Duodenal mucosa (tissue), 2 donors: ENCODE measurements around the gene FA2H.

Experiments used
- H3K27ac ChIP-seq: one replicate; pipeline ENCODE4 v1.7.0; 2013; ENCODE audit warnings: low read depth, low read length
- H3K27me3 ChIP-seq, 2 donors: one replicate each; pipeline ENCODE4 v1.7.0; 2013; ENCODE audit warnings: low read length in 2 of 2, control low read depth in 1 of 2; ENCODE audit not compliant: insufficient read depth in 2 of 2, control insufficient read depth in 1 of 2
- H3K36me3 ChIP-seq, 2 donors: one replicate each; pipeline ENCODE4 v1.7.0; 2013; ENCODE audit warnings: low read length in 2 of 2, control low read depth in 1 of 2; ENCODE audit not compliant: insufficient read depth in 2 of 2, control insufficient read depth in 1 of 2
- H3K4me1 ChIP-seq, 2 donors: one replicate each; pipeline ENCODE4 v1.7.0; 2013; ENCODE audit warnings: low read length in 2 of 2, control low read depth in 1 of 2; ENCODE audit not compliant: insufficient read depth in 2 of 2, control insufficient read depth in 1 of 2
- H3K4me3 ChIP-seq, 2 donors: one replicate each; pipeline ENCODE4 v1.7.0; 2013; ENCODE audit warnings: low read length in 2 of 2, low read depth in 1 of 2
- H3K9ac ChIP-seq, 2 donors: one replicate each; pipeline ENCODE4 v1.7.0; 2013; ENCODE audit warnings: low read length in 2 of 2, low read depth in 1 of 2
- H3K9me3 ChIP-seq, 2 donors: one replicate each; pipeline ENCODE4 v1.7.0; 2013; ENCODE audit warnings: low read length in 2 of 2, control low read depth in 1 of 2; ENCODE audit not compliant: control insufficient read depth in 1 of 2

The FA2H gene

DNA sequence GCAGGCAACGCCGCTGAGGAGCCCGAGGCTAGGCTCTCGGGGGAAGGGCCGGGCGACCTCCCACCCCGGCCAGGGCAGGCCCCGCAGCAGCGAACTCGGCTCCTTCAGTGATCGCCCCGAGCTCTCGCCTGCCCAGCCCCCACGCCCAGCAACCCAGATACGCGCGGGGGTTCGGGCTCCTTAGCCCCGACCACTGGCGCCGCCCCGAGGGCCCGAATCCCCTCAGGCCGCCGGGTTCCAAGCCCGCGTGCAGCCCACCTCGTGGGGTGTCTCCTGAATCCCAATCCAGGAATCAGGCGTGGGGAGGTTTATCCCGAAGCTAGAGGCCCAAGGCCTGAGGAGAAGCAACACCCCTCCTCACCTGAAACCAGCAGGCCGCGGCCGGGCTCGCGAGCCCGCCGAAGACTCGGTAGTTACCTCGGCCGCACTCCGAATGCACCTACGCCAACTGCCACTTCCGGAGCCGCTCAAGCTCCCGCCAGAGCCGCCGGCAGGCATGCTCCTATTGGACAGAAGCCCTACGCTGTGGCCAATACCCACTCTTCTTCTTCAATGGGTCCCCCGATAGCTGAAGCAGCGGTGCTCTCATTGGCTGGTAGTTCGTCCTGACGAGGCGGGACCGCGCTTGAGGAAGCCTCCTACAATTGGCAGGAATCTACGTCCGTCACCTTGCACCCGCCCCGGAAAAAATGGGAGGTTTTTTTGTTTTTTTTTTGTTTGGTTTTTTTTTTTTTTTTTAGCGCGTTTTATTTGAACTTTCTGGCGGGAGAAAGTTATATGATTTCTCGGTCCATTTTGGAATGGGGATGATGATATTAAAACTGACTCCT, 108.0 kb downstream of the FA2H start, which contains the start of gene RFWD3:
Gene RFWD3 (minus strand): TSS at position 453 of the 830 bp plus-strand sequence. CDS start 5,428 bp downstream, outside the sequence.
- Histone ChIP-seq H3K4me1 (peaks cover 0 to 8% of the 10 kb centered on the region in 2 donors), H3K27ac (no peak within 1 kb of the TSS), H3K36me3 (peaks cover 7 to 18% of the 10 kb centered on the region in 2 donors), H3K4me3 (peak within 1 kb of the TSS; percentile 96), H3K9ac (peak within 1 kb of the TSS; percentile 84 to 86), H3K27me3 (no peaks in the 10 kb centered on the region), H3K9me3 (no peaks in the 10 kb centered on the region)

DNA sequence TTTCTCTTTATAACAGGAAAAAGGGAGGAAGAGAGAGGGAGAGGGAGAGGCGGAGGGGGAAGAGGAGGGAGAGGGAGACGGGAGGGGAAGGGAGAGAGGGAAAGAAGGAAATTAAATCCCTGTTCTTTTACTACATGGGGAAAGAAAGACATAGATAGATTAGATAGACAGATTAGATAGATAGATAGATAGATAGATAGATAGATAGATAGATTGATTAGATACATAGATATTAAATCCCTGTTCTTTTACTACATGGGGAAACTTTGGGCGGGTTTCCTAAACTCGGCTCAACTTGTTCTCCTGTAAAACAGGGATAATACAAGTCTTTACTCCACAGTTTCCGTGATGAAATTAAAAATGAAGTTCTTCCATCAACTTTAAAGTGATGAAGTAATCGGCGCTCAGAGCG, 108.6 kb downstream of the FA2H start:
- Histone ChIP-seq H3K27me3 (no peaks in the 10 kb centered on the region), H3K36me3 (peaks cover 4 to 19% of the 10 kb centered on the region in 2 donors), H3K9me3 (no peaks in the 10 kb centered on the region), H3K4me3 (peak overlapping the region; percentile 96), H3K9ac (peak overlapping the region; percentile 84 to 86), H3K4me1 (peaks cover 0 to 8% of the 10 kb centered on the region in 2 donors), H3K27ac (no peak overlapping the region)
